ENCODE measurements around the gene NWD2.

DNA sequence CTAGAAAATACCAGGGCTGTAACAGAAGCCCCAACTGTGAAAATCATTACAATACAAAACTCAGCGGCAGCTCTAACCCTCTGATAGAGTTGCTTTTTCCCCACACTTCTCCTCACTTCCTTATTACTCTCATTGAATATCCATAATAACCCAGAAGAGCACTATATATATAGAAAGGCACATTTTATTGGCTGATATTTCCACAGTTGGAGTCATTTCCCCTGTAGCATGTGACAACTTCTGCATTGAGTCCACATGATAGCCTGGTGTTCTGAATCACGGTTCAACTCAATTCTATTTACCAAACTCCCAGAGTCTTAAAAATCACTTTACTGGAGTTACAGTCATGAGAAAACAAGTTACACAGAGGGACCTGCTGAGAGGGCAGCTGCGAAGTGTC, 46.6 kb upstream of the NWD2 start:
- TF ChIP-seq, protein P1, sequence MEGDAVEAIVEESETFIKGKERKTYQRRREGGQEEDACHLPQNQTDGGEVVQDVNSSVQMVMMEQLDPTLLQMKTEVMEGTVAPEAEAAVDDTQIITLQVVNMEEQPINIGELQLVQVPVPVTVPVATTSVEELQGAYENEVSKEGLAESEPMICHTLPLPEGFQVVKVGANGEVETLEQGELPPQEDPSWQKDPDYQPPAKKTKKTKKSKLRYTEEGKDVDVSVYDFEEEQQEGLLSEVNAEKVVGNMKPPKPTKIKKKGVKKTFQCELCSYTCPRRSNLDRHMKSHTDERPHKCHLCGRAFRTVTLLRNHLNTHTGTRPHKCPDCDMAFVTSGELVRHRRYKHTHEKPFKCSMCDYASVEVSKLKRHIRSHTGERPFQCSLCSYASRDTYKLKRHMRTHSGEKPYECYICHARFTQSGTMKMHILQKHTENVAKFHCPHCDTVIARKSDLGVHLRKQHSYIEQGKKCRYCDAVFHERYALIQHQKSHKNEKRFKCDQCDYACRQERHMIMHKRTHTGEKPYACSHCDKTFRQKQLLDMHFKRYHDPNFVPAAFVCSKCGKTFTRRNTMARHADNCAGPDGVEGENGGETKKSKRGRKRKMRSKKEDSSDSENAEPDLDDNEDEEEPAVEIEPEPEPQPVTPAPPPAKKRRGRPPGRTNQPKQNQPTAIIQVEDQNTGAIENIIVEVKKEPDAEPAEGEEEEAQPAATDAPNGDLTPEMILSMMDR (IDR thresholded peaks at IDR 0.05) = no peak
- no peak for TF ChIP-seq ZFX (IDR thresholded peaks at IDR 0.05; ENCODE audit: borderline replicate concordance)

All from 22Rv1 (cell line).